Measurements from ENCODE around the gene CNTNAP5.

Gene CNTNAP5

GRCh38 chr2:124572934-124573634 lies 548.0 kb downstream of the CNTNAP5 start:
- DNase-seq (ENCODE audit: low read depth), result no peak
- no peak for TF ChIP-seq CTCF (IDR thresholded peaks at IDR 0.05; ENCODE audit: insufficient read depth, low read depth, low read length, missing control alignments)
- H3K4me3 ChIP-seq (ENCODE audit: low read depth, low read length), result no peak overlapping the region

DNA sequence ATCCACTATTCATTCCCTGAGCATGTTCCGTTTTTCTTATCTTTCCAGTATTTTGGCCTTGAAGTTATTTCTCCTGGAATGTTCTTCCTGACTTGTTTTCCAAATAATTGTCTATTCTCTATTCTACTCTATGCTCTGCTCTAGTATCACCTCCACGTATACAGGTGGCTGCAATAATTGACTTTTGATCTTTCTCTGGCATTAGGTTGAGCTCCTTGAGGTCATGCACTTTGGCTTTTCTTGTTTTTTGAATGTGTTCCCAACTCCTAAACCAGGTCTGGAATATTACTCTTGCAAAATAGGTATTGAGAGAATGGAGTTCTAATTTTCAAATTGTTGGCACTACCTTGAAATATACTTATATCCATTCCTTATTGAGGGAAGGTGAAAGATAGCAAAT lies 550.4 kb downstream of the CNTNAP5 start:
- DNase-seq (ENCODE audit: low read depth), result no peak
- no peak for TF ChIP-seq CTCF (IDR thresholded peaks at IDR 0.05; ENCODE audit: insufficient read depth, low read depth, low read length, missing control alignments)
- no peak overlapping the region for H3K4me3 ChIP-seq (ENCODE audit: low read depth, low read length)

- no peak for DNase-seq (ENCODE audit: low read depth)
- H3K4me3 ChIP-seq (ENCODE audit: low read depth, low read length), result no peak overlapping the region
- no peak for TF ChIP-seq CTCF (IDR thresholded peaks at IDR 0.05; ENCODE audit: insufficient read depth, low read depth, low read length, missing control alignments)
Observed at GRCh38 chr2:124580263-124580662, 555.2 kb downstream of the CNTNAP5 start.

DNA sequence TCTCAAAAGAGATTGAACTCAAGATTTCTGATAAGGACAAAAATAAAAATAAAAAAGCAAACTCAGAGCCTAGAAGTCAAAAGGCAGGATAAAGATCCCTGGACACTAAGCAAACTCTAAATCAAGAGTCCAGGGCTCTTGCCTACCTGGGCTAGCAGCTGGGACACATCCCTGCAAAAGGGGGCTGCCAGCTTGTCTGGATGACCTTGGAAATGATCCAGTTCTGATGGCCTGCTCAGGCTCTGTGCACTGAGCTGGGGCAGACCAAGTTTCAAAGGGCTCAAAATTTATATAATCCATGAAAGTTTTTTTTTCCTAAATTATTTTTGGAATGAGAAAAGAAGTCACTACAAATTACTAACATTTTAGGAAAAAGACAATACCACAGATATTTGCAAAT lies 557.3 kb downstream of the CNTNAP5 start:
- H3K4me3 ChIP-seq (ENCODE audit: low read depth, low read length), result no peak overlapping the region
- no peak for DNase-seq (ENCODE audit: low read depth)
- TF ChIP-seq CTCF (IDR thresholded peaks at IDR 0.05; ENCODE audit: insufficient read depth, low read depth, low read length, missing control alignments), result no peak

GRCh38 chr2:124584615-124585014 lies 559.5 kb downstream of the CNTNAP5 start:
- DNase-seq (ENCODE audit: low read depth), result no peak
- no peak for TF ChIP-seq CTCF (IDR thresholded peaks at IDR 0.05; ENCODE audit: insufficient read depth, low read depth, low read length, missing control alignments)
- H3K4me3 ChIP-seq (ENCODE audit: low read depth, low read length), result no peak overlapping the region

- no peak for TF ChIP-seq CTCF (IDR thresholded peaks at IDR 0.05; ENCODE audit: insufficient read depth, low read depth, low read length, missing control alignments)
- no peak for DNase-seq (ENCODE audit: low read depth)
- H3K4me3 ChIP-seq (ENCODE audit: low read depth, low read length), result no peak overlapping the region
Observed at GRCh38 chr2:124585277-124585676, 560.2 kb downstream of the CNTNAP5 start.

GRCh38 chr2:124586210-124586609 lies 561.1 kb downstream of the CNTNAP5 start:
- TF ChIP-seq CTCF (IDR thresholded peaks at IDR 0.05; ENCODE audit: insufficient read depth, low read depth, low read length, missing control alignments), result no peak
- H3K4me3 ChIP-seq (ENCODE audit: low read depth, low read length), result no peak overlapping the region
- no peak for DNase-seq (ENCODE audit: low read depth)
